Neural cell (in vitro differentiated cells): ENCODE data around the gene BMPR1A.

Source experiments
- EZH2 ChIP-seq: fragments of 200-600, 300-800 bp; shearing (Covaris generic), sonication (generic); IDR thresholded peaks from 2 replicates; pipeline ENCODE4 v1.6.1; 2014; ENCODE audit warnings: antibody characterized with exemption, low read length, borderline replicate concordance, mild to moderate bottlenecking; ENCODE audit not compliant: insufficient read depth, poor library complexity, severe bottlenecking
- TAF1 ChIP-seq: IDR thresholded peaks from 2 replicates; pipeline ENCODE4 v1.6.1; 2012; ENCODE audit warnings: low read depth
- TF ChIP-seq, protein P1 (sequence below): fragments of 450-650 bp; IDR thresholded peaks from 2 replicates; pipeline ENCODE4 v1.5.1; 2014; ENCODE audit warnings: antibody characterized with exemption, mild to moderate bottlenecking, moderate library complexity; ENCODE audit not compliant: poor library complexity, severe bottlenecking

DNA sequence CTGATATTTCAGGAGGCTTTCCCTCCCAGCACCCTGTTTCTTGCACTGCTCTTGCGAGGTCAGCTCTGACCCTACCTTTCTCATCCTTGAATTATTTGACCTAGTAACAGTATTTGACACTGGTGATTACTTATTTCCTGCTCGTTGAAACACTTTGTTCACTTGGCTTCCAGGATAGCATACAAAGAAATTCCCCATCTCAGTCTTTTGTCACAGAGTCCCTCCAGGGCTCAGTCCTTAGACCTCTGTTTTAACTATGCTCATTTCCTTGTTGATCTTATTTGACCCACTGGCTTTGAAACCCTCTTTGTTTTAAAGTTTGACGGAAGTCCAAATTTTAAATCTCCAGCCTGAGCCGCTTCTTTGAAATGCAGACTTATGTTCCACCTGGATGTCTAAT, 29.9 kb downstream of the BMPR1A start:
- TF ChIP-seq TAF1: no peak
- TF ChIP-seq, protein P1, sequence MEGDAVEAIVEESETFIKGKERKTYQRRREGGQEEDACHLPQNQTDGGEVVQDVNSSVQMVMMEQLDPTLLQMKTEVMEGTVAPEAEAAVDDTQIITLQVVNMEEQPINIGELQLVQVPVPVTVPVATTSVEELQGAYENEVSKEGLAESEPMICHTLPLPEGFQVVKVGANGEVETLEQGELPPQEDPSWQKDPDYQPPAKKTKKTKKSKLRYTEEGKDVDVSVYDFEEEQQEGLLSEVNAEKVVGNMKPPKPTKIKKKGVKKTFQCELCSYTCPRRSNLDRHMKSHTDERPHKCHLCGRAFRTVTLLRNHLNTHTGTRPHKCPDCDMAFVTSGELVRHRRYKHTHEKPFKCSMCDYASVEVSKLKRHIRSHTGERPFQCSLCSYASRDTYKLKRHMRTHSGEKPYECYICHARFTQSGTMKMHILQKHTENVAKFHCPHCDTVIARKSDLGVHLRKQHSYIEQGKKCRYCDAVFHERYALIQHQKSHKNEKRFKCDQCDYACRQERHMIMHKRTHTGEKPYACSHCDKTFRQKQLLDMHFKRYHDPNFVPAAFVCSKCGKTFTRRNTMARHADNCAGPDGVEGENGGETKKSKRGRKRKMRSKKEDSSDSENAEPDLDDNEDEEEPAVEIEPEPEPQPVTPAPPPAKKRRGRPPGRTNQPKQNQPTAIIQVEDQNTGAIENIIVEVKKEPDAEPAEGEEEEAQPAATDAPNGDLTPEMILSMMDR: no peak
- no peak for TF ChIP-seq EZH2
